IMR-90 (cell line): ENCODE measurements around the gene GBE1. TPM values are rescaled to one million over a fixed set of nuclear protein-coding genes. Genes with fewer than 3 reads are reported as not detected.

Experiments
- ATAC-seq: fragments of 200-7000 bp; cut with Tn5 transposase; 2 replicates; pipeline ENCODE4 v1.9.1; 2020; ENCODE audit warnings: low read depth, mild to moderate bottlenecking, moderate library complexity
- BruUV-seq: library from RNA; stranded (reverse); fragments of 400-500 nt; replicated peaks from 2 replicates; lab custom pipeline; 2021; lab: Mats Ljungman, UMichigan
- CTCF ChIA-PET: fragments of 300-600 bp; formaldehyde crosslinking; extraction: SDS; loops from one replicate; lab custom pipeline; 2021; ENCODE audit warnings: antibody characterized with exemption; lab: Yijun Ruan, JAX
- POLR2A ChIA-PET: fragments of 300-600 bp; sonication (Branson Sonifier 250); formaldehyde crosslinking; loops from one replicate; lab custom pipeline; 2022; ENCODE audit warnings: antibody characterized with exemption; ENCODE audit not compliant: unreplicated experiment; lab: Charles Lee
- DNase-seq: peaks from one replicate; pipeline ENCODE4 v3.0.0; 2013
- H2AFZ ChIP-seq: replicated peaks from 2 replicates; pipeline ENCODE3; 2013; ENCODE audit warnings: low read length, mild to moderate bottlenecking; ENCODE audit not compliant: poor library complexity
- H2AK5ac ChIP-seq: 2 replicates; pipeline ENCODE4 v1.6.1; 2013; ENCODE audit warnings: low read depth, low read length, inconsistent platforms
- H2AK9ac ChIP-seq: replicated peaks from 2 replicates; pipeline ENCODE3; 2013; ENCODE audit warnings: mild to moderate bottlenecking, low read depth, low read length, moderate library complexity; ENCODE audit not compliant: poor library complexity
- H2BK120ac ChIP-seq: 2 replicates; pipeline ENCODE4 v1.6.1; 2013; ENCODE audit warnings: low read depth, low read length, inconsistent platforms
- H2BK15ac ChIP-seq: 3 replicates; pipeline ENCODE4 v1.6.1; 2013; ENCODE audit warnings: low read depth, low read length, inconsistent platforms
- H2BK20ac ChIP-seq: 2 replicates; pipeline ENCODE4 v1.6.1; 2013; ENCODE audit warnings: low read depth, mild to moderate bottlenecking, inconsistent platforms, low read length, moderate library complexity
- H2BK5ac ChIP-seq: 2 replicates; pipeline ENCODE4 v1.6.1; 2013; ENCODE audit warnings: mild to moderate bottlenecking, low read depth, low read length, inconsistent platforms; ENCODE audit not compliant: poor library complexity, severe bottlenecking
- H3K14ac ChIP-seq: replicated peaks from 2 replicates; pipeline ENCODE4 v1.6.1; 2013; ENCODE audit warnings: low read depth, low read length, inconsistent platforms
- H3K18ac ChIP-seq: 2 replicates; pipeline ENCODE4 v1.6.1; 2013; ENCODE audit warnings: low read depth, low read length, control low read depth
- H3K23ac ChIP-seq: 2 replicates; pipeline ENCODE4 v1.6.1; 2013; ENCODE audit warnings: low read depth, low read length, inconsistent platforms
- H3K27ac ChIP-seq: 2 replicates; pipeline ENCODE4 v1.5.1; 2013; ENCODE audit warnings: mild to moderate bottlenecking, control low read depth, low read length; ENCODE audit not compliant: insufficient read depth
- H3K27me3 ChIP-seq: 2 replicates; pipeline ENCODE4 v1.6.1; 2013; ENCODE audit warnings: low read length; ENCODE audit not compliant: control insufficient read depth, insufficient read depth
- H3K36me3 ChIP-seq: 2 replicates; pipeline ENCODE4 v1.6.1; 2013; ENCODE audit warnings: low read length, mixed read lengths; ENCODE audit not compliant: control insufficient read depth, insufficient read depth
- H3K4ac ChIP-seq: 2 replicates; pipeline ENCODE4 v1.6.1; 2013; ENCODE audit warnings: low read depth, low read length, inconsistent platforms
- H3K4me1 ChIP-seq: 2 replicates; pipeline ENCODE4 v1.6.1; 2013; ENCODE audit warnings: low read length, mixed read lengths; ENCODE audit not compliant: control insufficient read depth, insufficient read depth
- H3K4me2 ChIP-seq: 2 replicates; pipeline ENCODE4 v1.6.1; 2013; ENCODE audit warnings: low read depth, mild to moderate bottlenecking, control low read depth, low read length, moderate library complexity
- H3K4me3 ChIP-seq: 2 replicates; pipeline ENCODE4 v1.5.1; 2013; ENCODE audit warnings: low read depth, mild to moderate bottlenecking, control low read depth, low read length, moderate library complexity; ENCODE audit not compliant: insufficient read depth
- H3K56ac ChIP-seq: 2 replicates; pipeline ENCODE4 v1.6.1; 2013; ENCODE audit warnings: low read length, inconsistent platforms; ENCODE audit not compliant: insufficient read depth; ENCODE audit errors: extremely low read depth
- H3K79me1 ChIP-seq, 2 experiments: 2 replicates each; pipeline ENCODE4 v1.6.1; 2013; ENCODE audit warnings: low read length in 2 of 2, inconsistent platforms in 1 of 2, low read depth in 1 of 2
- H3K9ac ChIP-seq: 2 replicates; pipeline ENCODE4 v1.6.1; 2013; ENCODE audit warnings: low read depth, low read length, control low read depth
- H3K9me1 ChIP-seq: 2 replicates; pipeline ENCODE4 v1.6.1; 2013; ENCODE audit warnings: low read length, inconsistent platforms; ENCODE audit not compliant: insufficient read depth
- H3K9me3 ChIP-seq: 2 replicates; pipeline ENCODE4 v1.6.1; 2013; ENCODE audit warnings: low read length; ENCODE audit not compliant: control insufficient read depth, insufficient read depth
- H4K20me1 ChIP-seq: 2 replicates; pipeline ENCODE4 v1.6.1; 2013; ENCODE audit warnings: low read length, inconsistent platforms; ENCODE audit not compliant: insufficient read depth
- H4K5ac ChIP-seq: 2 replicates; pipeline ENCODE4 v1.6.1; 2013; ENCODE audit warnings: mild to moderate bottlenecking, low read depth, low read length, control low read depth
- H4K8ac ChIP-seq, 2 experiments: 2 replicates each; pipeline ENCODE4 v1.6.1; 2013; ENCODE audit warnings: low read depth in 2 of 2, low read length in 2 of 2, control low read depth in 1 of 2, inconsistent platforms in 1 of 2
- H4K91ac ChIP-seq: 2 replicates; pipeline ENCODE4 v1.6.1; 2013; ENCODE audit warnings: low read depth, low read length, inconsistent platforms; ENCODE audit not compliant: insufficient read depth
- CEBPB ChIP-seq: IDR thresholded peaks from 2 replicates; pipeline ENCODE4 v1.6.1; 2012; ENCODE audit warnings: low read depth, low read length, improper control_type of control experiment
- NFE2L2 ChIP-seq: fragments of 150-350 bp; IDR thresholded peaks from 2 replicates; pipeline ENCODE4 v1.6.1; 2016; ENCODE audit warnings: low read depth, mild to moderate bottlenecking, low read length
- RCOR1 ChIP-seq: IDR thresholded peaks from 2 replicates; pipeline ENCODE4 v1.6.1; 2012; ENCODE audit warnings: mild to moderate bottlenecking, low read length, improper control_type of control experiment; ENCODE audit not compliant: insufficient replicate concordance
- SMC3 ChIP-seq: fragments of 150-350 bp; IDR thresholded peaks from 2 replicates; pipeline ENCODE4 v1.6.1; 2016; ENCODE audit warnings: low read depth, mild to moderate bottlenecking, antibody characterized with exemption, low read length, moderate library complexity
- WGBS, 2 experiments: methylation state at CpG; one replicate each; pipeline versions ENCODE4 v1.1.5 to v1.1.7; 2013; ENCODE audit warnings: missing lambda C conversion rate in 2 of 2; ENCODE audit not compliant: insufficient read length in 1 of 2; ENCODE audit errors: extremely low coverage in 2 of 2; 5-methylcytosine and 5-hydroxymethylcytosine counted together
- dilution Hi-C: fragments of 300-500 bp; cut with HindIII; formaldehyde crosslinking; loops from one replicate; pipeline ENCODE4 v1.14.3; 2018; ENCODE audit warnings: low sequenced_read_pairs; ENCODE audit not compliant: unreplicated experiment
- in situ Hi-C: fragments of 300-500 bp; cut with MboI; formaldehyde crosslinking; loops from 3 replicates; pipeline ENCODE4 v1.14.3; 2019; ENCODE audit warnings: low sequenced_read_pairs, inconsistent platforms, mixed read lengths
- intact Hi-C: fragments of 100-400 bp; cut with micrococcal nuclease; formaldehyde crosslinking; loops from 2 replicates; pipeline ENCODE4 v1.10.0; 2022
- polyA plus RNA-seq, 3 experiments: library from polyadenylated mRNA; depleted of rRNA; stranded (reverse); fragments of >200 nt; gene quantifications; 2 replicates each; pipeline ENCODE4 v1.2.3, GENCODE V29; 2012; ENCODE audit warnings: low replicate concordance in 1 of 3
- total RNA-seq: library from RNA; depleted of rRNA; stranded (reverse); fragments of >200 nt; gene quantifications from 2 replicates; pipeline ENCODE4 v1.2.3, GENCODE V29; 2012
- TF ChIP-seq, protein P1 (sequence below): fragments of 150-350 bp; IDR thresholded peaks from 2 replicates; pipeline ENCODE4 v1.6.1; 2017; ENCODE audit warnings: mild to moderate bottlenecking, antibody characterized with exemption, low read length, low read depth
- TF ChIP-seq, protein P2 (sequence below): fragments of 150-350 bp; IDR thresholded peaks from 2 replicates; pipeline ENCODE4 v1.6.1; 2016; ENCODE audit warnings: low read depth, mild to moderate bottlenecking, low read length, moderate library complexity, borderline replicate concordance

Gene GBE1
- total and polyA plus RNA-seq, 2 of the 4 experiments (the other 2 are of a cell fraction) = 36.7 to 90.3 TPM

DNA sequence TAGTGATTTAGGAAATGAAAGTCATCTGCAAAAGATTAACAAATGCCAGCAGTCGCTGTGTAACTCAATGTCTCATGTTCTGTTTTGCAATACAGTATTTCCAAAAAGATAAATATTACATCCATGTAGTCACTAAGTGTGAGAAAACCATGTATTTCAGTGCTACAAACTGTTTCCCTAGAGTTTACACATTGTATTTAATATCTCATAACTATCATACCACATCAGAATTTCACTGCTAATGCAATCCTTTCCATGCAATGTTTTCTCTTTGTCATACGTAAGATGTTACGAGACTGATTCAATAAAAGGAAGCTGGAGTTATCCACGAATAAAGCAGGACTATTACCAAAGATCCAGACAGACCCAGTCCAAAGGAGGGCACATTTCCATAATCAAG is 269.4 kb downstream of the GBE1 start:
- Histone ChIP-seq H3K9me1 (no peaks in the 10 kb centered on the region), H3K4me2 (peak overlapping the region; percentile 78), H3K56ac (no peak overlapping the region), H3K4ac (no peak overlapping the region), H4K8ac (no peak overlapping the region), H2BK5ac (peak overlapping the region; percentile 86), H4K5ac (no peak overlapping the region), H3K9me3 (no peaks in the 10 kb centered on the region), H3K18ac (peak overlapping the region; percentile 33), H3K79me1 (peaks cover 0 to 5% of the 10 kb centered on the region in 2 experiments; a peak in 1 of 4 replicates), H3K4me1 (0 out of 2 replicates have a peak, but pooled peaks cover 2% of the 10 kb centered on the region), H3K23ac (no peak overlapping the region), H2AK9ac (no peak overlapping the region), H4K20me1 (no peaks in the 10 kb centered on the region; the same call in 1 of the 2 replicates), H2AFZ (no peak overlapping the region), H3K14ac (no peak overlapping the region), H2AK5ac (no peak overlapping the region), H3K9ac (no peak overlapping the region), H2BK15ac (no peak overlapping the region), H2BK20ac (no peak overlapping the region), H3K36me3 (peaks cover 3% of the 10 kb centered on the region), H3K4me3 (no peak overlapping the region), H4K91ac (no peak overlapping the region), H2BK120ac (no peak overlapping the region), H3K27me3 (no peaks in the 10 kb centered on the region), H3K27ac (peak overlapping the region; percentile 4; the same call in 1 of the 2 replicates)
- in situ Hi-C loops = no loop called here
- intact Hi-C loops = no loop called here
- WGBS, 2 experiments = 70% methylated on average over 2 of the region's 4 CpGs; no CpG with 5 or more reads in 1 of the 2 experiments
- dilution Hi-C loops = no loop called here
- ATAC-seq (peak; percentile 59), DNase-seq (peak; percentile 69)
- no TSS peak for BruUV-seq
- ChIA-PET POLR2A (no interaction called here), CTCF (interaction anchor here (0.8 kb wide), 1 partner anchor 161 kb away, joined by 6 read pairs; no protein-coding TSS in a partner anchor)
- TF ChIP-seq RCOR1 (no peak), NFE2L2 (no peak), CEBPB (peak; percentile 85), SMC3 (no peak)
- TF ChIP-seq, protein P1, sequence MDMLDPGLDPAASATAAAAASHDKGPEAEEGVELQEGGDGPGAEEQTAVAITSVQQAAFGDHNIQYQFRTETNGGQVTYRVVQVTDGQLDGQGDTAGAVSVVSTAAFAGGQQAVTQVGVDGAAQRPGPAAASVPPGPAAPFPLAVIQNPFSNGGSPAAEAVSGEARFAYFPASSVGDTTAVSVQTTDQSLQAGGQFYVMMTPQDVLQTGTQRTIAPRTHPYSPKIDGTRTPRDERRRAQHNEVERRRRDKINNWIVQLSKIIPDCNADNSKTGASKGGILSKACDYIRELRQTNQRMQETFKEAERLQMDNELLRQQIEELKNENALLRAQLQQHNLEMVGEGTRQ = no peak
- TF ChIP-seq, protein P2, sequence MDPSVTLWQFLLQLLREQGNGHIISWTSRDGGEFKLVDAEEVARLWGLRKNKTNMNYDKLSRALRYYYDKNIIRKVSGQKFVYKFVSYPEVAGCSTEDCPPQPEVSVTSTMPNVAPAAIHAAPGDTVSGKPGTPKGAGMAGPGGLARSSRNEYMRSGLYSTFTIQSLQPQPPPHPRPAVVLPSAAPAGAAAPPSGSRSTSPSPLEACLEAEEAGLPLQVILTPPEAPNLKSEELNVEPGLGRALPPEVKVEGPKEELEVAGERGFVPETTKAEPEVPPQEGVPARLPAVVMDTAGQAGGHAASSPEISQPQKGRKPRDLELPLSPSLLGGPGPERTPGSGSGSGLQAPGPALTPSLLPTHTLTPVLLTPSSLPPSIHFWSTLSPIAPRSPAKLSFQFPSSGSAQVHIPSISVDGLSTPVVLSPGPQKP = no peak
